Muscle layer of colon (tissue), 2 donors: ENCODE data around the gene CIITA.
"Not testable (repeated sequence)": the region's sequence is repeated elsewhere in the genome, so short reads cannot be mapped to it uniquely, and the experiment has no call there.

Experiments used
- H3K27ac ChIP-seq: one replicate; pipeline ENCODE4 v1.7.0; 2013; ENCODE audit warnings: low read depth, mild to moderate bottlenecking, low read length, moderate library complexity
- H3K27me3 ChIP-seq, 2 donors: one replicate each; pipeline ENCODE4 v1.7.0; 2013; ENCODE audit warnings: low read length in 2 of 2, mild to moderate bottlenecking in 2 of 2; ENCODE audit not compliant: insufficient read depth in 2 of 2, control insufficient read depth in 1 of 2
- H3K36me3 ChIP-seq: one replicate; pipeline ENCODE4 v1.7.0; 2013; ENCODE audit warnings: mild to moderate bottlenecking, low read length; ENCODE audit not compliant: insufficient read depth
- H3K4me1 ChIP-seq: one replicate; pipeline ENCODE4 v1.7.0; 2013; ENCODE audit warnings: mild to moderate bottlenecking, low read length; ENCODE audit not compliant: insufficient read depth
- H3K4me3 ChIP-seq, 2 donors: one replicate each; pipeline ENCODE4 v1.7.0; 2013; ENCODE audit warnings: low read length in 2 of 2, low read depth in 1 of 2, mild to moderate bottlenecking in 1 of 2, moderate library complexity in 1 of 2
- H3K9ac ChIP-seq: one replicate; pipeline ENCODE4 v1.7.0; 2013; ENCODE audit warnings: low read length
- H3K9me3 ChIP-seq: one replicate; pipeline ENCODE4 v1.7.0; 2013; ENCODE audit warnings: mild to moderate bottlenecking, low read length
- donor health status: abdominal sarcoma.
- donor health status: Adenocarcinoma of cecum.

The CIITA gene

GRCh38 chr16:10957771-10958482 is 80.9 kb downstream of the CIITA start:
- Histone ChIP-seq H3K4me1 (peaks cover 22% of the 10 kb centered on the region), H3K9ac (no peak overlapping the region), H3K27ac (no peak overlapping the region), H3K9me3 (no peaks in the 10 kb centered on the region), H3K36me3 (peaks cover 19% of the 10 kb centered on the region), H3K4me3 (no peak overlapping the region), H3K27me3 (no peaks in the 10 kb centered on the region)

- Histone ChIP-seq H3K27ac (no peak overlapping the region), H3K36me3 (peaks cover 29% of the 10 kb centered on the region), H3K4me3 (no peak overlapping the region), H3K9me3 (no peaks in the 10 kb centered on the region), H3K27me3 (no peaks in the 10 kb centered on the region), H3K4me1 (peaks cover 17% of the 10 kb centered on the region), H3K9ac (no peak overlapping the region)
Observed at GRCh38 chr16:10959161-10959560, 82.2 kb downstream of the CIITA start.

- peaks cover 18% of the 10 kb centered on the region for H3K4me1 ChIP-seq
- no peaks in the 10 kb centered on the region for H3K9me3 ChIP-seq
- peak overlapping the region; percentile 30 for H3K27ac ChIP-seq
- H3K27me3 ChIP-seq: no peaks in the 10 kb centered on the region
- peaks cover 29% of the 10 kb centered on the region for H3K36me3 ChIP-seq
- peak overlapping the region; percentile 10 for H3K9ac ChIP-seq
- no peak overlapping the region for H3K4me3 ChIP-seq
Observed at GRCh38 chr16:10961231-10961630, 84.2 kb downstream of the CIITA start.

- Histone ChIP-seq H3K27me3 (no peaks in the 10 kb centered on the region), H3K36me3 (peaks cover 23% of the 10 kb centered on the region), H3K9me3 (no peaks in the 10 kb centered on the region), H3K4me3 (peak overlapping the region in 1 of 2 donors; percentile 29), H3K9ac (no peak overlapping the region), H3K4me1 (peaks cover 18% of the 10 kb centered on the region), H3K27ac (peak overlapping the region; percentile 41)
Observed at GRCh38 chr16:10964039-10964890, 87.3 kb downstream of the CIITA start.

GRCh38 chr16:10964891-10965326 is 87.9 kb downstream of the CIITA start:
- H3K27ac ChIP-seq: no peak overlapping the region
- H3K27me3 ChIP-seq: no peaks in the 10 kb centered on the region
- no peaks in the 10 kb centered on the region for H3K9me3 ChIP-seq
- peaks cover 18% of the 10 kb centered on the region for H3K4me1 ChIP-seq
- peaks cover 26% of the 10 kb centered on the region for H3K36me3 ChIP-seq
- H3K9ac ChIP-seq: no peak overlapping the region
- no peak overlapping the region for H3K4me3 ChIP-seq

GRCh38 chr16:10965440-10966061 is 88.5 kb downstream of the CIITA start:
- Histone ChIP-seq H3K36me3 (peaks cover 27% of the 10 kb centered on the region), H3K4me3 (no peak overlapping the region), H3K9me3 (no peaks in the 10 kb centered on the region), H3K4me1 (peaks cover 16% of the 10 kb centered on the region), H3K27me3 (no peaks in the 10 kb centered on the region), H3K9ac (no peak overlapping the region), H3K27ac (no peak overlapping the region)

- no peak overlapping the region for H3K9ac ChIP-seq
- H3K27me3 ChIP-seq: no peaks in the 10 kb centered on the region
- peaks cover 10% of the 10 kb centered on the region for H3K4me1 ChIP-seq
- no peak overlapping the region for H3K27ac ChIP-seq
- peaks cover 33% of the 10 kb centered on the region for H3K36me3 ChIP-seq
- no peak overlapping the region for H3K4me3 ChIP-seq
- H3K9me3 ChIP-seq: no peaks in the 10 kb centered on the region
Observed at GRCh38 chr16:10966129-10966528, 89.1 kb downstream of the CIITA start.

- H3K9me3 ChIP-seq, H3K27ac ChIP-seq, H3K4me1 ChIP-seq, H3K9ac ChIP-seq, H3K27me3 ChIP-seq, H3K4me3 ChIP-seq: not testable (repeated sequence)
- peaks cover 33% of the 10 kb centered on the region for H3K36me3 ChIP-seq
Observed at GRCh38 chr16:10966559-10966958, 89.6 kb downstream of the CIITA start.

GRCh38 chr16:10967986-10968385 is 91.0 kb downstream of the CIITA start:
- no peaks in the 10 kb centered on the region for H3K27me3 ChIP-seq
- H3K9me3 ChIP-seq: no peaks in the 10 kb centered on the region
- H3K4me1 ChIP-seq: peaks cover 11% of the 10 kb centered on the region
- H3K4me3 ChIP-seq: no peak overlapping the region
- peaks cover 29% of the 10 kb centered on the region for H3K36me3 ChIP-seq
- H3K9ac ChIP-seq: no peak overlapping the region
- H3K27ac ChIP-seq: no peak overlapping the region

- peaks cover 29% of the 10 kb centered on the region for H3K36me3 ChIP-seq
Observed at GRCh38 chr16:10968498-10968897, 91.5 kb downstream of the CIITA start.

GRCh38 chr16:10969615-10970014 is 92.6 kb downstream of the CIITA start:
- no peak overlapping the region for H3K9ac ChIP-seq
- H3K36me3 ChIP-seq: peaks cover 32% of the 10 kb centered on the region
- no peak overlapping the region for H3K27ac ChIP-seq

More at GRCh38 chr16:10968498-10968897, 91.5 kb downstream of the CIITA start:
- Histone ChIP-seq H3K9ac (no peak overlapping the region), H3K4me1 (peaks cover 11% of the 10 kb centered on the region), H3K4me3 (no peak overlapping the region), H3K9me3 (no peaks in the 10 kb centered on the region), H3K27me3 (no peaks in the 10 kb centered on the region), H3K27ac (no peak overlapping the region)

More at GRCh38 chr16:10969615-10970014, 92.6 kb downstream of the CIITA start:
- Histone ChIP-seq H3K27me3 (no peaks in the 10 kb centered on the region), H3K4me3 (no peak overlapping the region), H3K9me3 (no peaks in the 10 kb centered on the region), H3K4me1 (peaks cover 6% of the 10 kb centered on the region)
